Neural progenitor cell (in vitro differentiated cells): Measurements from ENCODE around the gene SERPINF2. TPM values are rescaled to one million over a fixed set of nuclear protein-coding genes. Genes with fewer than 3 reads are reported as not detected.
"Not testable (repeated sequence)": the region's sequence is repeated elsewhere in the genome, so short reads cannot be mapped to it uniquely, and the experiment has no call there.

Source experiments
- DNase-seq: peaks from one replicate; pipeline ENCODE4 v3.0.0-alpha.2; 2016; ENCODE audit warnings: low spot score
- H2AFZ ChIP-seq: fragments of 200-600 bp; sonication (generic); replicated peaks from 2 replicates; pipeline ENCODE4 v1.6.1; 2016; ENCODE audit warnings: antibody characterized with exemption
- H3F3A ChIP-seq: fragments of 200-600 bp; sonication (generic); 2 replicates; pipeline ENCODE4 v1.6.1; 2016; ENCODE audit warnings: antibody characterized with exemption, low read depth
- H3K27ac ChIP-seq: fragments of 200-600 bp; sonication (generic); 2 replicates; pipeline ENCODE4 v1.5.1; 2016; ENCODE audit warnings: mild to moderate bottlenecking
- H3K27me3 ChIP-seq: fragments of 200-600 bp; sonication (generic); 2 replicates; pipeline ENCODE4 v1.6.1; 2016; ENCODE audit warnings: mild to moderate bottlenecking, moderate library complexity
- H3K36me3 ChIP-seq: fragments of 200-600 bp; sonication (generic); 2 replicates; pipeline ENCODE4 v1.5.1; 2016
- H3K4me1 ChIP-seq: fragments of 200-600 bp; sonication (generic); 2 replicates; pipeline ENCODE4 v1.6.1; 2016; ENCODE audit warnings: mixed run types
- H3K4me2 ChIP-seq: fragments of 200-600 bp; sonication (generic); 2 replicates; pipeline ENCODE4 v1.6.1; 2016
- H3K4me3 ChIP-seq: fragments of 200-600 bp; sonication (generic); 2 replicates; pipeline ENCODE4 v1.5.1; 2016
- H3K79me2 ChIP-seq: fragments of 200-600 bp; sonication (generic); 2 replicates; pipeline ENCODE4 v1.6.1; 2016; ENCODE audit warnings: low read depth
- H3K9ac ChIP-seq: fragments of 200-600 bp; sonication (generic); 2 replicates; pipeline ENCODE4 v1.6.1; 2016
- H3K9me3 ChIP-seq: fragments of 200-600 bp; sonication (generic); 2 replicates; pipeline ENCODE4 v1.5.1; 2016; ENCODE audit warnings: low read depth
- H4K20me1 ChIP-seq: fragments of 200-600 bp; sonication (generic); 2 replicates; pipeline ENCODE4 v1.6.1; 2016; ENCODE audit warnings: low read depth
- H3K27ac Mint-ChIP-seq: 3 replicates; pipeline ENCODE4 v1.8.0; 2021; ENCODE audit warnings: mixed read lengths
- H3K27me3 Mint-ChIP-seq: 2 replicates; pipeline ENCODE4 v1.8.0; 2022; ENCODE audit warnings: low read depth, mild to moderate bottlenecking, inconsistent platforms, moderate library complexity, mixed read lengths; ENCODE audit not compliant: insufficient read depth
- H3K36me3 Mint-ChIP-seq: 3 replicates; pipeline ENCODE4 v1.8.0; 2021; ENCODE audit warnings: mixed read lengths
- H3K4me1 Mint-ChIP-seq: 3 replicates; pipeline ENCODE4 v1.8.0; 2021; ENCODE audit warnings: mixed read lengths
- H3K4me3 Mint-ChIP-seq: 3 replicates; pipeline ENCODE4 v1.8.0; 2021; ENCODE audit warnings: mild to moderate bottlenecking, moderate library complexity, mixed read lengths
- H3K9me3 Mint-ChIP-seq: 3 replicates; pipeline ENCODE4 v1.8.0; 2020; ENCODE audit warnings: mixed read lengths
- EZH2 ChIP-seq: fragments of 200-600 bp; sonication (generic); IDR thresholded peaks from 2 replicates; pipeline ENCODE4 v1.6.1; 2017; ENCODE audit warnings: antibody characterized with exemption, mild to moderate bottlenecking, moderate library complexity
- EZH2phosphoT487 ChIP-seq: fragments of 200-600 bp; sonication (generic); IDR thresholded peaks from 2 replicates; pipeline ENCODE4 v1.6.1; 2017; ENCODE audit warnings: antibody characterized with exemption
- total RNA-seq: library from RNA; depleted of rRNA; stranded (reverse); fragments of >200 nt; gene quantifications from 2 replicates; pipeline ENCODE4 v1.2.3, GENCODE V29; 2015; ENCODE audit warnings: low replicate concordance
- TF ChIP-seq, protein P1 (sequence below): fragments of 200-600 bp; sonication (generic); IDR thresholded peaks from 2 replicates; pipeline ENCODE4 v1.5.1; 2017; ENCODE audit warnings: antibody characterized with exemption, mild to moderate bottlenecking

The SERPINF2 gene
- 0.59 TPM in 1 of 2 replicates, not detected in the other for total RNA-seq

DNA sequence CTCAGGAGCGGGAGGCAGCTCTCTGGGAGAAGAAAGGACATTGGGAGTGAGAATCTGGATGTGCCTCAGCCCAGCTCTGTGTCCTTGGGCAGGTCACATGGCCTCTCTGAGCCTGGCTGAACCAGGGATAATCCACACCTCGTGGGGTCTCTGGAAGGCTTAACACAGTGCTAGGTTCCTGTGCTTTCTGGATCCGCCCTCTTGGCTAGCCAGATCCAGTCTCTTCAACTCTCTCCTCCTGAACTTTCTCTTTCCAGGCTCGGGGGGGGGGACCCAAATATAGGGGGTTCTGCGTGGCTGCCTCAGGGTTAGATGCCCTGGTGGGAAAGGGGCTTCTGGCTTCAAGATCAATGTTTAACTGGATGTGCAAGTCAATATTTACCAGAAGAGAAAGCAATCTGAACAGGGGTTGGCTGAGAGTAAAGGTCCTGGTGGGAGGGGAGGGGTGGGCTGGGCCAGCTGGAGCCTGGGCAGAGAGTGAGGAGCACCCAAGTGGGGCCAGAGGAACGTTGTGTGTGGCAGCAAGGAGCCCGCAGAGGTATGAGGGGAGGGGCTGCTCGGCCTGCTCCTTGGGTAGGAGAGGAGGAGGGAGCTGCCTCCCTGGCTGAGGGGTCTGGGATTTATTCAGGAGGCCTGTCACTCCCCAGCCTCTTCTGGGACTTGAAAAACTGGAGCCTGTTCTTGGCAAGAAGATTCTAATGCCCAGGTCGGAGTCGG, at the start of gene SERPINF2:
Gene SERPINF2, plus strand, starts transcription at position 501 of the 717 bp plus-strand sequence. CDS start 2,125 bp downstream, outside the sequence.
- Mint-ChIP-seq H3K4me3 (no peak within 1 kb of the TSS), H3K27ac (peak within 1 kb of the TSS; percentile 67), H3K4me1 (peaks cover 2% of the 10 kb centered on the region), H3K9me3 (no peaks in the 10 kb centered on the region), H3K27me3 (peaks cover 8% of the 10 kb centered on the region), H3K36me3 (no peaks in the 10 kb centered on the region)
- Histone ChIP-seq H3K9ac (no peak within 1 kb of the TSS), H3K27ac (no peak within 1 kb of the TSS), H3K9me3 (no peaks in the 10 kb centered on the region), H3F3A (peaks cover 2% of the 10 kb centered on the region), H3K4me1 (no peaks in the 10 kb centered on the region), H3K4me3 (no peak within 1 kb of the TSS), H3K79me2 (no peaks in the 10 kb centered on the region), H4K20me1 (no peaks in the 10 kb centered on the region), H2AFZ (peak within 1 kb of the TSS; percentile 3), H3K36me3 (no peaks in the 10 kb centered on the region), H3K27me3 (no peaks in the 10 kb centered on the region), H3K4me2 (no peak within 1 kb of the TSS)
- no peak for DNase-seq
- TF ChIP-seq EZH2phosphoT487: no peak

DNA sequence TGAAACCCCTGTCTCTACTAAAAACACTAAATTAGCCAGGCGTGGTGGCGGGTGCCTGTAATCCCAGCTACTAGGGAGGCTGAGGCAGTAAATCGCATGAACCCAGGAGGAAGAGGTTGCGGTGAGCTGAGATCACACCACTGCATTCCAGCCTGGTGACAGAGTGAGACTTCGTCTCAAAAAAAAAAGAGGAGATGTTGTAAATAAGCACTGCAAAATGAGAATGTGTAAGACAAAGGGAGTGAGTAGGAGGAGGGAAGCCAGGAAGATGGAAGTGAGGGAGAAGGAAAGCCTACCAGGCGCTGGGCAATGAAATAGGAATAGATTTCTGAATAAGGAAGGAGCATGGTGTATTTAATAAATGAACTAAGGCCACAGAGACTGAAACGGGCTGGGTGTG, 49.3 kb upstream of the SERPINF2 start:
- H3K36me3 ChIP-seq: no peaks in the 10 kb centered on the region
- H3K36me3 Mint-ChIP-seq: peaks cover 2% of the 10 kb centered on the region
- no peaks in the 10 kb centered on the region for H4K20me1 ChIP-seq
- H3K27me3 ChIP-seq: no peaks in the 10 kb centered on the region
- no peak overlapping the region for H2AFZ ChIP-seq
- H3K4me3 Mint-ChIP-seq: no peak overlapping the region
- no peaks in the 10 kb centered on the region for H3K9me3 ChIP-seq
- H3K4me1 ChIP-seq: no peaks in the 10 kb centered on the region
- H3K27ac Mint-ChIP-seq: no peak overlapping the region
- H3K9me3 Mint-ChIP-seq: peaks cover 14% of the 10 kb centered on the region
- DNase-seq: no peak
- TF ChIP-seq EZH2phosphoT487 (no peak), EZH2 (no peak)
- TF ChIP-seq, protein P1, sequence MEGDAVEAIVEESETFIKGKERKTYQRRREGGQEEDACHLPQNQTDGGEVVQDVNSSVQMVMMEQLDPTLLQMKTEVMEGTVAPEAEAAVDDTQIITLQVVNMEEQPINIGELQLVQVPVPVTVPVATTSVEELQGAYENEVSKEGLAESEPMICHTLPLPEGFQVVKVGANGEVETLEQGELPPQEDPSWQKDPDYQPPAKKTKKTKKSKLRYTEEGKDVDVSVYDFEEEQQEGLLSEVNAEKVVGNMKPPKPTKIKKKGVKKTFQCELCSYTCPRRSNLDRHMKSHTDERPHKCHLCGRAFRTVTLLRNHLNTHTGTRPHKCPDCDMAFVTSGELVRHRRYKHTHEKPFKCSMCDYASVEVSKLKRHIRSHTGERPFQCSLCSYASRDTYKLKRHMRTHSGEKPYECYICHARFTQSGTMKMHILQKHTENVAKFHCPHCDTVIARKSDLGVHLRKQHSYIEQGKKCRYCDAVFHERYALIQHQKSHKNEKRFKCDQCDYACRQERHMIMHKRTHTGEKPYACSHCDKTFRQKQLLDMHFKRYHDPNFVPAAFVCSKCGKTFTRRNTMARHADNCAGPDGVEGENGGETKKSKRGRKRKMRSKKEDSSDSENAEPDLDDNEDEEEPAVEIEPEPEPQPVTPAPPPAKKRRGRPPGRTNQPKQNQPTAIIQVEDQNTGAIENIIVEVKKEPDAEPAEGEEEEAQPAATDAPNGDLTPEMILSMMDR: no peak
- H3F3A ChIP-seq: no peaks in the 10 kb centered on the region
- H3K27me3 Mint-ChIP-seq: peaks cover 4% of the 10 kb centered on the region
- H3K79me2 ChIP-seq: no peaks in the 10 kb centered on the region
- H3K4me1 Mint-ChIP-seq: no peaks in the 10 kb centered on the region
- no peak overlapping the region for H3K27ac ChIP-seq
- no peak overlapping the region for H3K4me2 ChIP-seq
- no peak overlapping the region for H3K9ac ChIP-seq
- no peak overlapping the region for H3K4me3 ChIP-seq

DNA sequence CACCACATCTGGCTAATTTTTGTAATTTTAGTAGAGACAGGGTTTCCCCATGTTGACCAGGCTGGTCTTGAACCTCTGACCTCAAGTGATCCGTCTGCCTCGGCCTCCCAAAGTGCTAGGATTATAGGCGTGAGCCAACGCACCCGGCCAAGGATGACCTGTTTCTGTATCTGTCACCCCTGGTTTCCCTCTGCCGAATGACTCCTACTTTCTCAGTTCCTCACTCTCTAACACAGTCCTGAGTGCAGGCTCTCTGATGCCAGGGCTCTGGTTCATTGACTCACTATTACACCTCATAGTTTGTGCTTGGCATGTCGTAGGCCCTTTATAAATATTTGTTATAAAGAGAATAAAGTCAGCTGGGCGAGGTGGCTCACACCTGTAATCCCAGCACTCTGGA, 47.3 kb upstream of the SERPINF2 start:
- Histone ChIP-seq H3K9ac (no peak overlapping the region), H3K36me3 (no peaks in the 10 kb centered on the region), H3F3A (no peaks in the 10 kb centered on the region), H3K4me3 (no peak overlapping the region), H2AFZ (no peak overlapping the region), H3K9me3 (no peaks in the 10 kb centered on the region), H3K4me2 (no peak overlapping the region), H3K4me1 (no peaks in the 10 kb centered on the region), H3K27me3 (no peaks in the 10 kb centered on the region), H4K20me1 (no peaks in the 10 kb centered on the region), H3K27ac (no peak overlapping the region), H3K79me2 (no peaks in the 10 kb centered on the region)
- H3K4me3 Mint-ChIP-seq: no peak overlapping the region
- no peaks in the 10 kb centered on the region for H3K4me1 Mint-ChIP-seq
- TF ChIP-seq EZH2: no peak
- TF ChIP-seq EZH2phosphoT487: no peak
- TF ChIP-seq, protein P1: no peak
- H3K27ac Mint-ChIP-seq: no peak overlapping the region
- H3K27me3 Mint-ChIP-seq: peaks cover 8% of the 10 kb centered on the region
- no peak for DNase-seq
- peaks cover 2% of the 10 kb centered on the region for H3K36me3 Mint-ChIP-seq
- H3K9me3 Mint-ChIP-seq: peaks cover 10% of the 10 kb centered on the region

- no peak for DNase-seq
- Histone ChIP-seq H3K4me2 (no peak overlapping the region), H3K4me1 (no peaks in the 10 kb centered on the region), H3K79me2 (no peaks in the 10 kb centered on the region), H3K27ac (no peak overlapping the region), H3K9me3 (no peaks in the 10 kb centered on the region), H3K9ac (no peak overlapping the region), H3K36me3 (no peaks in the 10 kb centered on the region), H2AFZ (peak overlapping the region; percentile 28), H3K4me3 (no peak overlapping the region), H3K27me3 (no peaks in the 10 kb centered on the region), H4K20me1 (no peaks in the 10 kb centered on the region), H3F3A (no peaks in the 10 kb centered on the region)
- Mint-ChIP-seq H3K4me3 (no peak overlapping the region), H3K27ac (no peak overlapping the region), H3K9me3 (no peaks in the 10 kb centered on the region), H3K4me1 (peaks cover under 1% of the 10 kb centered on the region), H3K36me3 (no peaks in the 10 kb centered on the region), H3K27me3 (peaks cover 5% of the 10 kb centered on the region)
- TF ChIP-seq EZH2 (no peak), EZH2phosphoT487 (no peak)
- TF ChIP-seq, protein P1: no peak
These were observed 45.0 kb upstream of the SERPINF2 start for GRCh38 chr17:1697681-1698080.

GRCh38 chr17:1699891-1700290, 42.8 kb upstream of the SERPINF2 start:
- H3K4me1 Mint-ChIP-seq, H3K27ac Mint-ChIP-seq, H3K9me3 ChIP-seq, H3K36me3 Mint-ChIP-seq, DNase-seq, H3K27me3 ChIP-seq, H3K9me3 Mint-ChIP-seq, H3K4me1 ChIP-seq, H3K4me3 ChIP-seq, H3K27me3 Mint-ChIP-seq, H2AFZ ChIP-seq, H3F3A ChIP-seq, H3K79me2 ChIP-seq, H3K4me3 Mint-ChIP-seq, H3K27ac ChIP-seq, H4K20me1 ChIP-seq, H3K4me2 ChIP-seq, H3K36me3 ChIP-seq, H3K9ac ChIP-seq: not testable (repeated sequence)
